Left lung (tissue), 10 donors: ENCODE data around the gene MGAT5. TPM values are rescaled to one million over a fixed set of nuclear protein-coding genes. Genes with fewer than 3 reads are reported as not detected.

ENCODE experiments used
- ATAC-seq: fragments of 200-7000 bp; cut with Tn5 transposase; one replicate; pipeline ENCODE4 v1.9.1; 2020; ENCODE audit warnings: moderate library complexity
- DNase-seq, 4 donors: peaks; one replicate each; pipeline ENCODE4 v3.0.0-alpha.2; 2013 to 2020
- H3K27ac ChIP-seq, 2 donors: fragments of 200-600 bp; sonication (generic) in 1 of 2; one replicate each; pipeline versions ENCODE4 v1.5.0 to v1.8.0; 2020 to 2021
- H3K27me3 ChIP-seq, 2 donors: fragments of 200-600 bp; sonication (generic) in 1 of 2; one replicate each; pipeline versions ENCODE4 v1.5.0 to v1.8.0; 2020 to 2021
- H3K36me3 ChIP-seq, 2 donors: fragments of 200-600 bp; sonication (generic) in 1 of 2; one replicate each; pipeline versions ENCODE4 v1.5.0 to v1.8.0; 2020 to 2021
- H3K4me1 ChIP-seq, 2 donors: fragments of 200-600 bp; one replicate each; pipeline ENCODE4 v1.8.0; 2021
- H3K4me3 ChIP-seq, 2 donors: fragments of 200-600 bp; sonication (generic) in 1 of 2; one replicate each; pipeline versions ENCODE4 v1.5.0 to v1.8.0; 2020 to 2021; ENCODE audit warnings: mild to moderate bottlenecking in 1 of 2
- H3K9me3 ChIP-seq, 2 donors: fragments of 200-600 bp; sonication (generic) in 1 of 2; one replicate each; pipeline versions ENCODE4 v1.5.0 to v1.8.0; 2020 to 2021
- intact Hi-C, 2 donors: fragments of 100-400 bp; cut with DNase I; formaldehyde crosslinking; loops; one replicate each; pipeline versions ENCODE4 v1.11.2 to v1.14.2; 2022
- polyA plus RNA-seq, 6 donors: library from polyadenylated mRNA; unstranded; fragments of 120-200 nt; gene quantifications; one replicate each; pipeline ENCODE4 v1.2.1, GENCODE V29; 2013; ENCODE audit not compliant: insufficient read length in 6 of 6
- total RNA-seq, 2 donors: library from RNA; stranded (reverse); fragmentation: NEBNext Ultra II Directional; extraction: Animal tissue kit (Norgen Biotek cat#: 25700); gene quantifications; one replicate each; pipeline ENCODE4 v1.2.1, GENCODE V29; 2021
- TF ChIP-seq, protein P1 (sequence below), 2 donors: fragments of 200-600 bp; sonication (generic) in 1 of 2; IDR thresholded peaks; one replicate each; pipeline versions ENCODE4 v1.5.0 to v1.8.0; 2021; ENCODE audit warnings: antibody characterized with exemption in 2 of 2
- donor health status: DM: no; HTN: yes; CAD: no.
- donor health status: DM: no; HTN: no; CAD: no.

The MGAT5 gene
- total and polyA plus RNA-seq, 8 donors = 24.5 to 57.0 (median 28.1) TPM

DNA sequence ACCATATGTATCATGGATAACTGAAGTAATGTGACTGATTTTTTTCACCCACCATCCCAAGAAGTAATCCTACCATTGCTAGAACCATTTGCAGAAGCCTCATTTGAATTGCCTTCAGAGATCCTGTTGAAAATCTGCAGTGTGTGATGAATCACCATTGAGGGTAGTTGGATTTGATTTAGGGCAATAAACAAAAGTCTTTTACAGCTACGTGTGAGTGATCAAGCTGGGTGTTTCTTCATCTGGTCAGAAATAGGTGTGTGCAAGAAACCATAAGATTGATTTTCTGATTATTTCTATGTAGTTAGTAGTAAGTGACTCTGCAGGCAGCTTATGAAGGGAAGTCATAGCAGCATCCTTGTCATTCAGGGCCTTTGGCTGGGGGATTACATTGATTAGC is 159.6 kb downstream of the MGAT5 start:
- intact Hi-C loops = loop anchor here in 1 of 2 donors (10.0 kb wide), 1 partner anchor 299 kb away; no protein-coding TSS in a partner anchor

DNA sequence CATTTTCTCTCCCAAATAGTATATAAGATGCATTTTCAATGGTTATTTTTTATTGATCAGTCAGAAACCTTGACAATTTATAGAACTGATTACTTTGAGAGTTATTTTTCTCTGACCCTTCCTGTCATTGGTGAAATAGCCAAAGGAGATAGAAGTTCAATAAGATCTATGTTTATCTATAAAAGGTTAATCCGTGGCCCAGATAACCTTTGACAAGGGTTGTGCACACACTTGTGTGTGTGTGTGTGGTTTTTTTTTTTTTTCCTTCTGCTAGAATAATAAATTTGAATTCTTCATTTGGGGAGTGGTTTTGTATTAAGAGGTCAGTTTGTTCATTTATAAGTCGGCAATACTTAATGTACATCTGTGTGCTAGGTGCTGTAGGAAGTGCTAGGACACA is 160.0 kb downstream of the MGAT5 start:
- TF ChIP-seq, protein P1, sequence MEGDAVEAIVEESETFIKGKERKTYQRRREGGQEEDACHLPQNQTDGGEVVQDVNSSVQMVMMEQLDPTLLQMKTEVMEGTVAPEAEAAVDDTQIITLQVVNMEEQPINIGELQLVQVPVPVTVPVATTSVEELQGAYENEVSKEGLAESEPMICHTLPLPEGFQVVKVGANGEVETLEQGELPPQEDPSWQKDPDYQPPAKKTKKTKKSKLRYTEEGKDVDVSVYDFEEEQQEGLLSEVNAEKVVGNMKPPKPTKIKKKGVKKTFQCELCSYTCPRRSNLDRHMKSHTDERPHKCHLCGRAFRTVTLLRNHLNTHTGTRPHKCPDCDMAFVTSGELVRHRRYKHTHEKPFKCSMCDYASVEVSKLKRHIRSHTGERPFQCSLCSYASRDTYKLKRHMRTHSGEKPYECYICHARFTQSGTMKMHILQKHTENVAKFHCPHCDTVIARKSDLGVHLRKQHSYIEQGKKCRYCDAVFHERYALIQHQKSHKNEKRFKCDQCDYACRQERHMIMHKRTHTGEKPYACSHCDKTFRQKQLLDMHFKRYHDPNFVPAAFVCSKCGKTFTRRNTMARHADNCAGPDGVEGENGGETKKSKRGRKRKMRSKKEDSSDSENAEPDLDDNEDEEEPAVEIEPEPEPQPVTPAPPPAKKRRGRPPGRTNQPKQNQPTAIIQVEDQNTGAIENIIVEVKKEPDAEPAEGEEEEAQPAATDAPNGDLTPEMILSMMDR (IDR thresholded peaks at IDR 0.05) = no peak
- no peak for DNase-seq
- H3K36me3 ChIP-seq = peaks cover 0 to 13% of the 10 kb centered on the region in 2 donors
- peaks cover 4 to 31% of the 10 kb centered on the region in 2 donors for H3K4me1 ChIP-seq
- no peak for ATAC-seq
- no peaks in the 10 kb centered on the region for H3K27me3 ChIP-seq
- no peak overlapping the region for H3K4me3 ChIP-seq
- no peak overlapping the region for H3K27ac ChIP-seq
- intact Hi-C loops = loop anchor here in 1 of 2 donors (10.0 kb wide), 1 partner anchor 299 kb away; no protein-coding TSS in a partner anchor
- no peaks in the 10 kb centered on the region for H3K9me3 ChIP-seq

More for the DNA sequence above, 159.6 kb downstream of the MGAT5 start:
- H3K4me1 ChIP-seq = peaks cover 6 to 35% of the 10 kb centered on the region in 2 donors
- no peaks in the 10 kb centered on the region for H3K9me3 ChIP-seq
- no peak overlapping the region for H3K27ac ChIP-seq
- H3K27me3 ChIP-seq = no peaks in the 10 kb centered on the region
- TF ChIP-seq, protein P1 (IDR thresholded peaks at IDR 0.05) = no peak
- ATAC-seq = no peak
- no peak overlapping the region for H3K4me3 ChIP-seq
- no peak for DNase-seq
- H3K36me3 ChIP-seq = peaks cover 0 to 8% of the 10 kb centered on the region in 2 donors

GRCh38 chr2:134416018-134416417 is 162.1 kb downstream of the MGAT5 start:
- Histone ChIP-seq H3K4me3 (no peak overlapping the region), H3K4me1 (peaks cover 4 to 11% of the 10 kb centered on the region in 2 donors), H3K9me3 (no peaks in the 10 kb centered on the region), H3K36me3 (peaks cover 0 to 15% of the 10 kb centered on the region in 2 donors), H3K27me3 (no peaks in the 10 kb centered on the region), H3K27ac (no peak overlapping the region)
- DNase-seq (no peak), ATAC-seq (no peak)
- TF ChIP-seq, protein P1 (IDR thresholded peaks at IDR 0.05) = no peak
- intact Hi-C loops = loop anchor here in 1 of 2 donors (10.0 kb wide), 1 partner anchor 301 kb away; no protein-coding TSS in a partner anchor

DNA sequence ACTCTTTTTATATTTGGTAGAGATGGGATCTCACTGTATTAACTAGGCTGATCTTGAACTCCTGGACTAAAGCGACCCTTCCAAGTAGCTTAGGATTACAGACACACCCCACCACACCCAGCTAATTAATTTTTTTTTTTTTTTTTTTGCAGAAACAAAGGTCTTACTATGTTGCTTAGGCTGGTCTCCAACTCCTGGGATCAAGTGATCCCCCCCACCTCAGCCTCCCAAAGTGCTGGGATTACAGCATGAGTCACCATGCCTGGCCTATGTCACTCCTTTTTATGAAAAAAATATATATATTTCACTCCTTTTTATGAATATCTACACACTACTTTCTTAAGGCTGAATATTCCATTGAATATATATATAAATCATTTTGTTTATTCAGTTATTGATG is 162.8 kb downstream of the MGAT5 start:
- Histone ChIP-seq H3K4me1 (peaks cover 3 to 6% of the 10 kb centered on the region in 2 donors), H3K36me3 (peaks cover 0 to 15% of the 10 kb centered on the region in 2 donors), H3K27me3 (no peaks in the 10 kb centered on the region), H3K27ac (no peak overlapping the region), H3K9me3 (no peaks in the 10 kb centered on the region), H3K4me3 (no peak overlapping the region)
- DNase-seq = no peak
- TF ChIP-seq, protein P1 (IDR thresholded peaks at IDR 0.05) = no peak
- intact Hi-C loops = loop anchor here in 1 of 2 donors (10.0 kb wide), 1 partner anchor 302 kb away; no protein-coding TSS in a partner anchor
- no peak for ATAC-seq

DNA sequence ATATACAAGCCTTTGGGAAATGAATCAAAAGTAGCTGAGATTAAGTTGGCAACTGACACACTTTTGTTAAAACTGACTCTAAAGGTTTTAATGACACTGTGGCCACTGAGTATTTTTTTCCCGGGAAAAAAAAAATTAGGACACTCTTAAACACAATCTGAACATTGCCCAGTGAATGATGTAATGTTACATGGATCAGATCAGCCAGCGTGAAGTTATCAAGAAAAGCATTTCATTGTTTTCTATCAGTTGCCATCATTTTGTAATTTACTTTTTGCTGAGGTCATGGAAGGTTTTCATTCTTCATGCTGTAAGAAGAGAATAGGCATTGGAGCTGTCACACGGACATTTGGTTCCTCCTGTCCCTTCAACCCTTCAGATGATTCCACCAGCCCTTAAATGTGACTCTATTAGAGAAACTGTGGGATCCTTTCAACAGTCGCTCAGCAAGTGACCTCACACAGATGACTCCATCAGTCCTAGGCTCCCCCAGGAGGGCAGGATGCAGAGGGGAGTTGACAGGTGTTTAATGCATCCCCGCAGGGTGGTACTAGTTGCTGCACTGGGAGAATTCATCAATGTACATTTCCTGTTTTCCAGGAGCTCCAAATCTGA is 164.2 kb downstream of the MGAT5 start:
- Histone ChIP-seq H3K27ac (no peak overlapping the region), H3K4me3 (no peak overlapping the region), H3K9me3 (no peaks in the 10 kb centered on the region), H3K4me1 (no peaks in the 10 kb centered on the region), H3K27me3 (no peaks in the 10 kb centered on the region), H3K36me3 (peaks cover 0 to 21% of the 10 kb centered on the region in 2 donors)
- TF ChIP-seq, protein P1 (IDR thresholded peaks at IDR 0.05) = no peak
- intact Hi-C loops = loop anchor here in 1 of 2 donors (10.0 kb wide), 1 partner anchor 303 kb away; no protein-coding TSS in a partner anchor
- ATAC-seq = no peak
- no peak for DNase-seq
